HEK293 (cell line): Measurements from ENCODE around the gene ASF1A.
A peak's percentile ranks its signal among the peaks of the same experiment; 100 is the strongest.

ENCODE experiments used
- GFI1B ChIP-seq: fragments of 450-650 bp; formaldehyde crosslinking; IDR thresholded peaks from 2 replicates; pipeline ENCODE4 v1.5.1; 2016; ENCODE audit warnings: missing biosample characterization, missing genetic modification characterization
- IKZF3 ChIP-seq: fragments of 450-650 bp; IDR thresholded peaks from 2 replicates; pipeline ENCODE4 v1.5.0; 2018; ENCODE audit warnings: missing biosample characterization, mild to moderate bottlenecking, missing genetic modification characterization, moderate library complexity
- INSM2 ChIP-seq: fragments of 450-650 bp; formaldehyde crosslinking; IDR thresholded peaks from 2 replicates; pipeline ENCODE4 v1.5.1; 2016; ENCODE audit warnings: missing biosample characterization, missing genetic modification characterization
- KLF7 ChIP-seq: fragments of 450-650 bp; formaldehyde crosslinking; IDR thresholded peaks from 2 replicates; pipeline ENCODE4 v1.5.1; 2016; ENCODE audit warnings: missing biosample characterization, missing genetic modification characterization, borderline replicate concordance
- KLF8 ChIP-seq: fragments of 450-650 bp; formaldehyde crosslinking; IDR thresholded peaks from 2 replicates; pipeline ENCODE4 v1.5.1; 2016; ENCODE audit warnings: missing biosample characterization, missing genetic modification characterization
- MYNN ChIP-seq: fragments of 450-650 bp; formaldehyde crosslinking; IDR thresholded peaks from 2 replicates; pipeline ENCODE4 v1.5.1; 2016; ENCODE audit warnings: missing biosample characterization, missing genetic modification characterization, borderline replicate concordance
- ZBTB1 ChIP-seq: fragments of 450-650 bp; formaldehyde crosslinking; IDR thresholded peaks from 2 replicates; pipeline ENCODE4 v1.5.1; 2016; ENCODE audit warnings: missing biosample characterization, missing genetic modification characterization
- ZBTB20 ChIP-seq: fragments of 450-650 bp; formaldehyde crosslinking; IDR thresholded peaks from 2 replicates; pipeline ENCODE4 v1.5.1; 2016; ENCODE audit warnings: missing biosample characterization, missing genetic modification characterization
- ZBTB44 ChIP-seq: fragments of 450-650 bp; IDR thresholded peaks from 2 replicates; pipeline ENCODE4 v1.5.1; 2018; ENCODE audit warnings: missing biosample characterization, mild to moderate bottlenecking, missing genetic modification characterization
- ZEB2 ChIP-seq: fragments of 450-650 bp; formaldehyde crosslinking; IDR thresholded peaks from 2 replicates; pipeline ENCODE4 v1.5.1; 2016; ENCODE audit warnings: missing biosample characterization, missing genetic modification characterization
- ZNF10 ChIP-seq: fragments of 450-650 bp; formaldehyde crosslinking; IDR thresholded peaks from 2 replicates; pipeline ENCODE4 v1.5.1; 2017; ENCODE audit warnings: missing biosample characterization, missing genetic modification characterization
- ZNF202 ChIP-seq: fragments of 450-650 bp; formaldehyde crosslinking; IDR thresholded peaks from 2 replicates; pipeline ENCODE4 v1.5.1; 2016; ENCODE audit warnings: missing biosample characterization, missing genetic modification characterization, borderline replicate concordance
- ZNF23 ChIP-seq: fragments of 450-650 bp; formaldehyde crosslinking; IDR thresholded peaks from 2 replicates; pipeline ENCODE4 v1.5.1; 2016; ENCODE audit warnings: missing biosample characterization, missing genetic modification characterization, borderline replicate concordance
- ZNF239 ChIP-seq: fragments of 450-650 bp; formaldehyde crosslinking; IDR thresholded peaks from 2 replicates; pipeline ENCODE4 v1.5.1; 2016; ENCODE audit warnings: missing biosample characterization, missing genetic modification characterization
- ZNF311 ChIP-seq: fragments of 450-650 bp; formaldehyde crosslinking; IDR thresholded peaks from 2 replicates; pipeline ENCODE4 v1.5.1; 2017; ENCODE audit warnings: missing biosample characterization, missing genetic modification characterization, borderline replicate concordance
- ZNF394 ChIP-seq: fragments of 450-650 bp; formaldehyde crosslinking; IDR thresholded peaks from 2 replicates; pipeline ENCODE4 v1.5.1; 2016; ENCODE audit warnings: missing biosample characterization, missing genetic modification characterization, mild to moderate bottlenecking, moderate library complexity, borderline replicate concordance
- ZNF48 ChIP-seq: fragments of 450-650 bp; formaldehyde crosslinking; IDR thresholded peaks from 2 replicates; pipeline ENCODE4 v1.5.1; 2016; ENCODE audit warnings: missing biosample characterization, missing genetic modification characterization
- ZNF561 ChIP-seq: fragments of 450-650 bp; IDR thresholded peaks from 2 replicates; pipeline ENCODE4 v1.5.1; 2018; ENCODE audit warnings: missing biosample characterization, missing genetic modification characterization, borderline replicate concordance
- ZNF600 ChIP-seq: fragments of 450-650 bp; formaldehyde crosslinking; IDR thresholded peaks from 2 replicates; pipeline ENCODE4 v1.5.1; 2016; ENCODE audit warnings: missing biosample characterization, missing genetic modification characterization
- ZNF623 ChIP-seq: fragments of 450-650 bp; formaldehyde crosslinking; IDR thresholded peaks from 2 replicates; pipeline ENCODE4 v1.5.1; 2016; ENCODE audit warnings: missing biosample characterization, missing genetic modification characterization
- ZNF660 ChIP-seq: fragments of 450-650 bp; IDR thresholded peaks from 2 replicates; pipeline ENCODE4 v1.5.1; 2018; ENCODE audit warnings: missing biosample characterization, mild to moderate bottlenecking, missing genetic modification characterization
- ZNF664 ChIP-seq: fragments of 450-650 bp; formaldehyde crosslinking; IDR thresholded peaks from 2 replicates; pipeline ENCODE4 v1.5.1; 2016; ENCODE audit warnings: missing biosample characterization, missing genetic modification characterization
- ZNF843 ChIP-seq: fragments of 450-650 bp; formaldehyde crosslinking; IDR thresholded peaks from 2 replicates; pipeline ENCODE4 v1.5.1; 2016; ENCODE audit warnings: missing biosample characterization, missing genetic modification characterization
- ZSCAN23 ChIP-seq: fragments of 450-650 bp; formaldehyde crosslinking; IDR thresholded peaks from 2 replicates; pipeline ENCODE4 v1.5.1; 2016; ENCODE audit warnings: missing biosample characterization, missing genetic modification characterization
- TF ChIP-seq, protein P1 (sequence below): fragments of 450-650 bp; formaldehyde crosslinking; conservative IDR thresholded peaks from 2 replicates; pipeline ENCODE4 v1.5.1; 2016; ENCODE audit warnings: low read depth, missing biosample characterization, missing genetic modification characterization
- TF ChIP-seq, protein P2 (sequence below): fragments of 450-650 bp; formaldehyde crosslinking; IDR thresholded peaks from 2 replicates; pipeline ENCODE4 v1.5.1; 2016; ENCODE audit warnings: missing biosample characterization, missing genetic modification characterization, low read depth
- TF ChIP-seq, protein P3 (sequence below): fragments of 450-650 bp; formaldehyde crosslinking; IDR thresholded peaks from 2 replicates; pipeline ENCODE4 v1.5.1; 2017; ENCODE audit warnings: missing biosample characterization, missing genetic modification characterization

The ASF1A gene

GRCh38 chr6:118896339-118897136 is 2.6 kb downstream of the ASF1A start (continued):
- TF ChIP-seq, protein P1, sequence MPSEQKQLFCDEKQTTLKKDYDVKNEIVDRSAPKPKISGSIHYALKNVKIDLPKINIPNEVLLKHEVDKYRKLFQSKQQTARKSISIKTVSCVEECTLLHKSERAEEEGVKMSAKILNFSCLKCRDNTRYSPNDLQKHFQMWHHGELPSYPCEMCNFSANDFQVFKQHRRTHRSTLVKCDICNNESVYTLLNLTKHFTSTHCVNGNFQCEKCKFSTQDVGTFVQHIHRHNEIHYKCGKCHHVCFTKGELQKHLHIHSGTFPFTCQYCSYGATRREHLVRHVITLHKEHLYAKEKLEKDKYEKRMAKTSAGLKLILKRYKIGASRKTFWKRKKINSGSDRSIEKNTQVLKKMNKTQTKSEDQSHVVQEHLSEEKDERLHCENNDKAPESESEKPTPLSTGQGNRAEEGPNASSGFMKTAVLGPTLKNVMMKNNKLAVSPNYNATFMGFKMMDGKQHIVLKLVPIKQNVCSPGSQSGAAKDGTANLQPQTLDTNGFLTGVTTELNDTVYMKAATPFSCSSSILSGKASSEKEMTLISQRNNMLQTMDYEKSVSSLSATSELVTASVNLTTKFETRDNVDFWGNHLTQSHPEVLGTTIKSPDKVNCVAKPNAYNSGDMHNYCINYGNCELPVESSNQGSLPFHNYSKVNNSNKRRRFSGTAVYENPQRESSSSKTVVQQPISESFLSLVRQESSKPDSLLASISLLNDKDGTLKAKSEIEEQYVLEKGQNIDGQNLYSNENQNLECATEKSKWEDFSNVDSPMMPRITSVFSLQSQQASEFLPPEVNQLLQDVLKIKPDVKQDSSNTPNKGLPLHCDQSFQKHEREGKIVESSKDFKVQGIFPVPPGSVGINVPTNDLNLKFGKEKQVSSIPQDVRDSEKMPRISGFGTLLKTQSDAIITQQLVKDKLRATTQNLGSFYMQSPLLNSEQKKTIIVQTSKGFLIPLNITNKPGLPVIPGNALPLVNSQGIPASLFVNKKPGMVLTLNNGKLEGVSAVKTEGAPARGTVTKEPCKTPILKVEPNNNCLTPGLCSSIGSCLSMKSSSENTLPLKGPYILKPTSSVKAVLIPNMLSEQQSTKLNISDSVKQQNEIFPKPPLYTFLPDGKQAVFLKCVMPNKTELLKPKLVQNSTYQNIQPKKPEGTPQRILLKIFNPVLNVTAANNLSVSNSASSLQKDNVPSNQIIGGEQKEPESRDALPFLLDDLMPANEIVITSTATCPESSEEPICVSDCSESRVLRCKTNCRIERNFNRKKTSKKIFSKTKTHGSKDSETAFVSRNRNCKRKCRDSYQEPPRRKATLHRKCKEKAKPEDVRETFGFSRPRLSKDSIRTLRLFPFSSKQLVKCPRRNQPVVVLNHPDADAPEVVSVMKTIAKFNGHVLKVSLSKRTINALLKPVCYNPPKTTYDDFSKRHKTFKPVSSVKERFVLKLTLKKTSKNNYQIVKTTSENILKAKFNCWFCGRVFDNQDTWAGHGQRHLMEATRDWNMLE (tag by site-specific recombination), result no peak
- 0 out of 2 replicates have a peak, but pooled peaks have one; percentile 29 for TF ChIP-seq ZNF394 (tag by site-specific recombination)
- TF ChIP-seq KLF8 (tag by site-specific recombination), result 0 out of 2 replicates have a peak, but pooled peaks have one; percentile 17
- TF ChIP-seq ZNF311, result no peak
- TF ChIP-seq ZNF600, result peak; percentile 81; the same call in 1 of the 2 replicates
- TF ChIP-seq ZNF660 (tag by site-specific recombination), result peak; percentile 64; the same call in 1 of the 2 replicates
- TF ChIP-seq, protein P2, sequence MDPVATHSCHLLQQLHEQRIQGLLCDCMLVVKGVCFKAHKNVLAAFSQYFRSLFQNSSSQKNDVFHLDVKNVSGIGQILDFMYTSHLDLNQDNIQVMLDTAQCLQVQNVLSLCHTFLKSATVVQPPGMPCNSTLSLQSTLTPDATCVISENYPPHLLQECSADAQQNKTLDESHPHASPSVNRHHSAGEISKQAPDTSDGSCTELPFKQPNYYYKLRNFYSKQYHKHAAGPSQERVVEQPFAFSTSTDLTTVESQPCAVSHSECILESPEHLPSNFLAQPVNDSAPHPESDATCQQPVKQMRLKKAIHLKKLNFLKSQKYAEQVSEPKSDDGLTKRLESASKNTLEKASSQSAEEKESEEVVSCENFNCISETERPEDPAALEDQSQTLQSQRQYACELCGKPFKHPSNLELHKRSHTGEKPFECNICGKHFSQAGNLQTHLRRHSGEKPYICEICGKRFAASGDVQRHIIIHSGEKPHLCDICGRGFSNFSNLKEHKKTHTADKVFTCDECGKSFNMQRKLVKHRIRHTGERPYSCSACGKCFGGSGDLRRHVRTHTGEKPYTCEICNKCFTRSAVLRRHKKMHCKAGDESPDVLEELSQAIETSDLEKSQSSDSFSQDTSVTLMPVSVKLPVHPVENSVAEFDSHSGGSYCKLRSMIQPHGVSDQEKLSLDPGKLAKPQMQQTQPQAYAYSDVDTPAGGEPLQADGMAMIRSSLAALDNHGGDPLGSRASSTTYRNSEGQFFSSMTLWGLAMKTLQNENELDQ (tag by site-specific recombination), result no peak
- no peak for TF ChIP-seq ZNF48
- TF ChIP-seq ZNF202 (tag by site-specific recombination), result no peak
- TF ChIP-seq ZBTB44 (tag by site-specific recombination), result peak; percentile 22; the same call in 1 of the 2 replicates
- TF ChIP-seq MYNN (tag by site-specific recombination), result peak; percentile 71; the same call in 1 of the 2 replicates
- TF ChIP-seq ZNF10 (tag by site-specific recombination), result no peak
- no peak for TF ChIP-seq ZNF623 (tag by site-specific recombination)
- TF ChIP-seq INSM2 (tag by site-specific recombination), result 0 out of 2 replicates have a peak, but pooled peaks have one; percentile 29
- TF ChIP-seq ZNF23, result no peak
- TF ChIP-seq IKZF3, result 0 out of 2 replicates have a peak, but pooled peaks have one; percentile 6
- no peak for TF ChIP-seq ZEB2
- no peak for TF ChIP-seq ZSCAN23
- TF ChIP-seq ZNF664 (tag by site-specific recombination), result 0 out of 2 replicates have a peak, but pooled peaks have one; percentile 25
- TF ChIP-seq ZNF239, result no peak
- no peak for TF ChIP-seq GFI1B (tag by site-specific recombination)
- TF ChIP-seq KLF7 (tag by site-specific recombination), result no peak
- no peak for TF ChIP-seq ZBTB1 (tag by site-specific recombination)
- no peak for TF ChIP-seq ZNF843
- TF ChIP-seq, protein P3, sequence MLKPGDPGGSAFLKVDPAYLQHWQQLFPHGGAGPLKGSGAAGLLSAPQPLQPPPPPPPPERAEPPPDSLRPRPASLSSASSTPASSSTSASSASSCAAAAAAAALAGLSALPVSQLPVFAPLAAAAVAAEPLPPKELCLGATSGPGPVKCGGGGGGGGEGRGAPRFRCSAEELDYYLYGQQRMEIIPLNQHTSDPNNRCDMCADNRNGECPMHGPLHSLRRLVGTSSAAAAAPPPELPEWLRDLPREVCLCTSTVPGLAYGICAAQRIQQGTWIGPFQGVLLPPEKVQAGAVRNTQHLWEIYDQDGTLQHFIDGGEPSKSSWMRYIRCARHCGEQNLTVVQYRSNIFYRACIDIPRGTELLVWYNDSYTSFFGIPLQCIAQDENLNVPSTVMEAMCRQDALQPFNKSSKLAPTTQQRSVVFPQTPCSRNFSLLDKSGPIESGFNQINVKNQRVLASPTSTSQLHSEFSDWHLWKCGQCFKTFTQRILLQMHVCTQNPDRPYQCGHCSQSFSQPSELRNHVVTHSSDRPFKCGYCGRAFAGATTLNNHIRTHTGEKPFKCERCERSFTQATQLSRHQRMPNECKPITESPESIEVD (tag by site-specific recombination), result no peak
- peak; percentile 58; the same call in 1 of the 2 replicates for TF ChIP-seq ZNF561 (tag by site-specific recombination)
- peak; percentile 30; the same call in 1 of the 2 replicates for TF ChIP-seq ZBTB20
